Esophagus muscularis mucosa (tissue), 3 donors: ENCODE data around the gene MSN.

Experiments
- CTCF ChIP-seq, 3 experiments: fragments of 200-600 bp in 2 of 3; fragments of 450-650 bp in 1 of 3; sonication (generic) in 2 of 3; IDR thresholded peaks; one replicate each; pipeline ENCODE4 v1.5.1; 2017 to 2019; ENCODE audit warnings: antibody characterized with exemption in 3 of 3, mild to moderate bottlenecking in 2 of 3, moderate library complexity in 1 of 3
- POLR2A ChIP-seq: fragments of 450-650 bp; IDR thresholded peaks from one replicate; pipeline ENCODE4 v1.6.1; 2017; ENCODE audit warnings: antibody characterized with exemption, moderate library complexity, mild to moderate bottlenecking, low read depth

DNA sequence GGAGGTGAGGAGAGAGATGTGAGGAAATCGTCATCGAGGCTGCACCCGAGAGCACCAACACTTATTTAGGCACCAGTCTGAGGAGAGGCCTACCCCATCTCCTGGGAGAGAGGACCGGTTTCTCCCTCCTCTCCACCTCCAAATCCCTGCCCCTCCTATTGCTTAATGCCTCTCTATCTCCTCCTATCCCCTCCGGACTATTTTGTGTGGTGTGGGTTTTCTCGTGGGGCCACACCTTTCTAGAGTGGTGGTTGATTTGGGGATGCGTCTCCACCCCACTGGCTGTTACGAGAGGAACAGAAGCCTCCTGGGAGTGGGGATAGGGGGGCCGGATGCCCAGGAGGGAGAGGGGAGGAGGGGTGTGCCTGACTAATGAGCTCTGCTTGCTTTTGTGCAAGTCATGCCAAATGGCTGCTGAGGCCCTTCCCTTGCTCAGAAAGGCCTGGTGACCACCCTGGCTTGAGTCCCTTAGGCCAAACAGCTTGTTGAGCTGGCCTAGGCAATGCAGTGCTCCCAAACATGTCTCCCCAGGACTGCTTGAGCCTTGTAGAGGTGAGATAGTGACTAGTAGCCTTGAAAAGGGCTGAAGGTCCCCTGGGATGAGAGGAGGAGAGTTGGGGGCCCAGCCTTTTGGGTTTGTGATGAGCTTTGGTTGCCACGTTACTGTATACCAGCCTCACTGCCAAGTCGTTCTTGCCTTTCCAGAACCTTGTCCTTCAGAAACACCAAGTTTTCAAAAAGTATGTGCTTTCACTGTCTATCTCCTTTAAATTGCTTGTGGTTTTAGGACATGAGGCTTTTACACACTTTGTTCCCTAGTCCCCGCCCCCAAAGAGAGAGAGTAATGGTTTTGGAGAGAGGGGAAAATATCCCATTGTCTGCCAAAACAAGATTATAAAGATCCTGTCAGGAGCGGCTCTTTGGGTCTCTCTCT is 1.2 kb downstream of the MSN start:
- no peak for TF ChIP-seq CTCF (IDR thresholded peaks at IDR 0.05)
- TF ChIP-seq POLR2A, result peak; percentile 35
